T-helper 9 cell (primary cell): ENCODE data around the gene ECI1.
"Not testable (repeated sequence)": the region's sequence is repeated elsewhere in the genome, so short reads cannot be mapped to it uniquely, and the experiment has no call there.

Source experiments
- DNase-seq: peaks from one replicate; pipeline ENCODE4 v3.0.0-alpha.2; 2020

The ECI1 gene

DNA sequence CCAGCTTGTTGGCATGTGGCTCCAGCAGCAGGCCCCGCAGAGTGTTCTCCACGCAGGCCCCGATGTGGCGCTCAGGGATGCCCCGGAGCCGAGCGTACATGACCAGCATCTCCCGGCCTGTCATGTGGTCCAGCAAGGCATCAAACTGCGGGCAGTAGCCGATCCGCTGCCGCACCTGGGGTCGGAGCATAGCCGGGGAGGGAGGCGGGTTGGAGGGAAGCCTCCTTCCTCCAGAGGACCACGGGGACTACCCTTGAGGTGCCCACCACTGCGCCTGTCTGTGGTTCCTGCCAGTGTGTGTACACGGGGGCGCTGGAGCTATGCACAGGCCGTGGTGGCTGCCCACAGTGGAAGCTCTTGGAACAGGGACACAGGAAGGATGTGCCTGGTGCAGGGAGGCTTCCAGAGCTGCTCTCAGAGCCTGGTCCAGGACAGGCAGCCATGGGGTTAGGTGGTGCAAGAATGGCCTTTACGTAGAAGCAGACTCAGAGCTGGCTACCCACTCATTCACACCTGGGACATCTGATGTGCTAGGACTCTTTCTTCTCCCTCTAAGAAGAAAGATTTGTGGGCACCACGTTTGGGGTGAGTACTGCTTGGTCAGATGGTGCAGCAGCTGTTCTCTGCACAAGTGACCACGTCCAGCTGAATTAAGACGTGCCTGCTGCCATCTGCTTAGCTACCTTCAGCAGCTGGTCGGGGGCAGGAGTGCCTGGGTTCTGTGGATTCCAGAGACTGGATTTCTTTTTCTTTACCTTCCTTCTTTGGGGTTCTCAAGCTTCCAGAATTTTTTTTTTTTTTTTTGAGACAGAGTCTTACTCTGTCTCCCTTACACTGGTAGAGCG, 27.8 kb upstream of the ECI1 start:
- no peak for DNase-seq

DNA sequence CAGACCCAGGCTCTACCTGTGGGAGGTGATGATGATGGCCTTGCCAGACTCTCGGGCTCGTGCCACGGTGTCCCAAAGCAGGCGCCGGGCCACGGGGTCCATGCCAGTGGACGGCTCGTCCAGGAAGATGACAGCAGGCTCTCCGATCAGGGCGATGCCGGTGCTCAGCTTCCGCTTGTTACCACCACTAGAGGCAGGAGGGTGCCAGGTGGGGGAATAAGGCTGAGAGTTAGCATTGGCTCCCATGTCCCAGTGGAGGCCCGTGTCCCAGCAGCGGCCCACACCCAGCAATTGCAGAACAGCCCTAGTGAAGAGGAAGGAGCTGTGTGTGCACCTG, 26.9 kb upstream of the ECI1 start:
- DNase-seq: no peak

DNA sequence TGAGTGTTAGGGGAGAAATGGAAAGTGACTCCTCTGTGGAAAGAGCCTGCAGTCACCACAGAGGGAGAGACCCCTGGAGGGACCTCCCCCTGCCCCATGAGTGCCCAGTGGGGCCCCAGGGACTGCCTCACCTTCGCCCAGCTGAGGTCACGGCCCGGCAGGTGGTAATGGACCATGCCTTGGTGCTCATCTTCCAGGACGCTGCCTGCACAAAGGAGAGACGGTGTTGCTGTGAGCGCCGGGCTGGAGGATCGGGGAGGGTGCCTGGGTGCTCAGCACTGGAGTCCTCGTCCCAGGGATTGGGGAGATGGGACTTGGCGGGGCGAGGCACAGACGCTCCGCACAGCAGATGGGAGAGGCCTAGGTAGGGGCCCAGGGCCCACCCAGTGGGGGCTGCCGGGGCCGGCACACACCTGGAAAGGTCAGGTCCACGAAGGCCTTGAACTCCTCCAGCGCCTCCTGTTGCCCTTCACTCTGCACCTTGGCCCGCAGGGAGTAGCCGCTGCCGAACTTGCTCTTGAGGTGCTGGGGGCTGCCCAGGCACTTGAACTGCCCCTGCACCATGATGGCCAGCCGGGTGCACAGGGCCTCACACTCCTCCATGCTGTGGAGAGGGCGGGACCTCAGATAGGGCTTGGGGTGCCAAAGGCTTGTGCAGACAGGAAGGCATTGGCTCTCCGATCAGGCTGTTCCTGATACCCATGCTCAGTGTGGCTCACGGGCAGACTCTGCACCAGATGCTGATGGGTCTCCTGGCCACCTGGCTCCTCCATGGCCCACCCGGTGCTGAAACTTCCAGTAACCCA, 26.3 kb upstream of the ECI1 start:
- DNase-seq: no peak

DNA sequence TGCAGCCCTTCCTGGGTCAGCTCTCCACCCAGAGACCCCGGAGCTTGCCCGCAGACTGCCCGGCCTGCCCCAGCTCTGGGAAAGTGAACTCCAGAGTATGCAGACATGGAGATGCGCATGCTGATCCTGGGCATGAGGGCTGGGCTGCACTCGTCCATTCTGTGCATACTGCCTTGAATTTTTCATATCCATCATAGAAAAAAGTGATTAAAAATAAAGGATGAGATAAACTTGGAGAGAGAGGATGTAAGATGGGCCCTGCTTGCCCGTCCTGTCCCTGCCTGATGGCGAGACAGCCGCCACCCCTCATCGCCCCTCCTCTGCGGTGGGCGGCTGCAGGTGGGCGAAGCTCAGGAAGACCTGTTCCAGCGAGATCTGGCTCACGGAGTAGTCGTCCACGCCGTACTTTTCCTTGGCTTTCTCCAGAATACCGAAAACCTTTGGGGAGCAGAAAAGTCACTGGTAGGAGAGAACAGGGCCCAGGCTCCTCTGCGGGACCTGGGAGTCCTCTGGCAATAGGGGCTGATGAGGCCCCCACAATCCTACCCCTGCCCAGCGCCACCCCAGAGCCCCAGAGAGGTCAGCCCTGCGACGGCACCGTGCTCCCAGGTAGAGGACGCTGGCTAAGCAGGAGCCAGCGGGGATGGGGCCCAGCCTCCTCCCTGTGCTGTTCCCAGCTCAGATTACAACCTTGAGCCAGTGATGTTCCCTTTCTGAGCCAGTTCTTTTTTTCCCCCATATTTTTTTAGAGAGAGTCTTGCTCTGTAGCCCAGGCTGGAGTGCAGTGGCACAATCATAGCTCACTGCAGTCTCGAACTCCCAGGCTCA, 25.2 kb upstream of the ECI1 start:
- DNase-seq: no peak

DNA sequence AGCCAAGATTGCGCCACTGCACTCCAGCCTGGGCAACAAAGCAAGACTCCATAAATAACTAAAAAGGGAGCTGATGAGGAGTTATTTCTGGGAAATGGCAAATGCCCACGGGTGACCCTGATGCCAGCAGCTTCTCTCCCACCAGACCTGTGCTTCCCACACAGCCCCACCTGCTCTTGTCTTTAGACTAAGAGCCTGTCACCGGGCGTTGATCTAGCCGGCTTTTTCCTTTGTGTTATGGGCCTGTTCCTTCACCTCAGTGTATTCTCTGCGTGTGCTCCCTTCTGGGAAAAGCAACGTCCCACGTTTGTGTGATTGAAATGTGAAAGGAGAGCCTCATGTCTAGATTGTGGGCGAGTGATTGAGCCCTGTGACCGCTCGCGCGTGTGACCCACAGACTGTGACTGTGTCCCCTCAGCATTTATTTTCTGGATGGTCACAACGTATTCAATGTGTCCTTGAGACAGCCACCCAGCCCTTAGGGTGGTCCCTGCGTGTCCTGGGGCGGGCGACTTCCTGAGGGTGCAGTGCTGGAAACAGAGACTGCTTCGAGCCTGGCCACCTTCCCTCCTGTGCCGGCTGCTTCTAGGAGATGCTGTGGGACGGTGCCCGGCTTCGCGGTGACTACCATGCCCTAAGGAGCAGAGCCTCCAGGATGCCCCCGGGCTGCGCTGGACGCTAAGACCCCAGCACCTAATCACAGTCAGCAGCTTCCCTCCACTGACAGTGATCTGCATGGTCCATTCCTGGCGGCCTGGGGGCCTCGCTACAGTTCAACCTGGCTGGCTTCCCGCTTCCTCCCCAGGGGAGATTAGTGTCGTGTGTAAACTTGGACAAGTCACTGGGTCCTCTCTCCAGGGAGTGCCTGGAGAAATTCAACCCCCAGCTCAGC, 24.3 kb upstream of the ECI1 start:
- DNase-seq: no peak

DNA sequence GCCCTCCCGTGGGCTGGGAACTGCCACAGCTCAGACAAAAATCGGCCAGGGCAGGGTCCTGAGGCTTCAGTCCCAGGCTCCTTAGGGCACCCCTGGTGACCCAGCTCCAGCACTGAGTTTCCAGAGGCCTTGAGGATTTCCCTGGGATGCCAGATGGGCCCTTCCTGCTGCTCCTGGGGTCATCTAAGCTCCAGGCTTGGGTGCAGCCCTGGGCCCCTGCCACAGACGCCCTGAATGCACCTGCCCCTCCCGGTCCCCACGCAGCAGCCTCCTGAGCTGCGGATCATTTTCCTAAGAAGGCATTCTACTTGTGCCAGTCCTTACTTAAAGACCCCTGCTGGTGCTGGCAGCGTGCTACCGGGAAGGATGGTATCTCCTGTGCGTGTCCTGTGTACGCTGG, 22.5 kb upstream of the ECI1 start:
- DNase-seq: no peak

DNA sequence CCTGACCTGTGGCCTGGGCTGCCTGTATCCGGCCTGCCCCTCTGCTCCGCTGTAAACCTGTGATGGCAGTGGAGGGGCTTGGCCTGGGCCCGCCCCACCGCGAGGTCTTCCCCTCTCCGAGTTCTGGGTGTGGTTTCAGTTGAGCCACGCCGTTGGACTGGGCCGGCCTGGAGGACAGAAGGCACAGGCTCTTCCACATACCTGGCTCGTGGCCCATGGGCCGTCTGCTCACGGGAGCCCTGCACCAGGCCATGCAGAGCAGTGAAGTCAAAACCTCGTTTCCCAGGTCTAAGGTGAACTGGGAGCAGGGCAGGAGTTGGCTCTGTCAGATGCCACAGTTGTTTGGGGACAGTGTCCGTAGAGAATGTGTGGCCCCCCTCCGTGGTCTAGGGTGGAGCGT, 22.1 kb upstream of the ECI1 start:
- no peak for DNase-seq

DNA sequence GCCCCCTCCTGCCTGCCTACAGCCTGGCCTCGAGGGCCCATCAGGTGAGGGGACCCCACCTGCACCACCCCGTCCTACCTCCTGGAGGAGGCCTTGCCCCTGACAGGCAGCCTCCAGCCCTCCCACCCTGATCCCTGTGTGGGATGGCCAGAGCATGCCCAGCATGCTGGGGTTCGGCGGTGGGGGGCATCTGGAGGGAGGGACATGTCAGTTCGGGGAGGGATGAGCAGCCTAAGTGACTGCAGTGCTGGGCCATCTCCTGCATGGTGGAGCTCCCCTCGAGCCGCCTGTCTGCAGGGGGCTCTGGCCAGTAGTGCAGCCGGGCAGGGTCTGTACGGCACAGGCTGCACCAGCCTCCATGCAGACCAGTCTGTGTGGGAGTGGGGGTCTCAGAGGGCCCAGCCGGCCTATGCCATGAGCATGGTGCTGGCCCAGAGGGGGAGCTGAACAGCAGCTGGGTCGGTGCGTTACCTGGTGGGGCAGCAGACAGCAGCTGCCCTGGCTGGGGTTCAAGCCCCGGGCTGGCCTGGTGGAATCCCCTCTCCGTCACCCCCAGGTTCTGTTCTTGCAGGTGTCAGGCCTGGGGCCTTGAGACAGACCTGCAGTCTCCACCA, 20.6 kb upstream of the ECI1 start:
- DNase-seq: no peak

DNA sequence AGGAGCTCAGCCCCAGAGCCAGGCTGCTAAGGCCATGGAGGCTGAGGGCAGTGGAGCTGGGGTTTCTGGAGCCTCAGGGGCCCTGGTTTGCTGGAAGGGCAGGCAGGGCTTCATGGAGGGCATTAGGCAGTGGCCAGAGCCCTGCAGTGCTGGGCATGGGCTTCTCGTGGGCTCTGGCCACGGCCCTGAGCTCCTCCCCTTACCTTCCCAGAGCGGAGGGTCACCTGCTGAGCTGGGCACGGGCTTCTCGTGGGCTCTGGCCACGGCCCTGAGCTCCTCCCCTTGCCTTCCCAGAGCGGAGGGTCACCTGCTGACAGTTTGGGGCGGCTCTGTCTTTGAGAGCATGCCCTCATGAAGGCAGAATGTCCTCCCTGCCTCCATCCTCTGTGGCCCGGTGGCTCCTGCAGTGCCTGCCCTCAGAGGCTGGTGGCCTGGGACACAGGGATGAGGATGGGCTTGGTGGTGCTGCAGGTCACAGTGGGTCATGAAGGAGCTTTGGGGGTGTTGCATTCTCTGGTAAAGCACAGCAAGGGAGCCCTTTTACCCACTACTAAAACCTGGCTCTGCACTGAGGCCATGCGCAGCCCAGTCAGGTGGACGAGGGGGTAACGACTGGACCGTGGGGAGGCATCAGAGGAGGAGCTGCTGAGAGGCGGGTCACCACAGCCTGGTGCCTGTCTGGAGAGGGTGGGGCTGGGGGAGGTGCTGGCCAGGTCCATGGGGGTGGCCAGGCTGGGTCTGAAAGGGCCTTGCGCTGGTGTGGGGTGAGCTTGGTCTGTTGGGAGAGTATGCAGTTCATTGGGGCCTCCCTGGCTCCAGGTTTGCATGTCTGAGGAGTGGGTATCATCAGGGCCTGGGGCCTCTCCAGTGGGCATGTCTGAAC, 19.4 kb upstream of the ECI1 start:
- DNase-seq: no peak

DNA sequence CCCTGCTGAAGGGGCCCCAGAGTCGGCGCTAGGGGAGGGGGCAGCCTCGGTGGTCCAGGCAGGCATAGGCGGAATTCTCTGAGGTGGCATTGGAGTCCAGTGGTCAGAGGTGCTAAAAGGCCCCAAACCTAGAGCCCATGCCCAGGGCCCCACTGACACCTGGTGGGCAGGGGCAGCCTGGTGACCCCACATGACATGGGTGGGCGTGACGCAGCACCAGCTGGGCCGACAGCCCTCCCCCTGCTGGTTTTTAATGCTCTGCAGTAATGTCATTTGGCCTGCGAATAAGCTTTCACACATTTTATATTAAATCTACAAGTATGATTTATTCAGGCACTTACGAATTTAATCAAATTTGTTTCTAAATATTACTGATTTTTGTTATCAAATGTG, 18.7 kb upstream of the ECI1 start:
- no peak for DNase-seq

DNA sequence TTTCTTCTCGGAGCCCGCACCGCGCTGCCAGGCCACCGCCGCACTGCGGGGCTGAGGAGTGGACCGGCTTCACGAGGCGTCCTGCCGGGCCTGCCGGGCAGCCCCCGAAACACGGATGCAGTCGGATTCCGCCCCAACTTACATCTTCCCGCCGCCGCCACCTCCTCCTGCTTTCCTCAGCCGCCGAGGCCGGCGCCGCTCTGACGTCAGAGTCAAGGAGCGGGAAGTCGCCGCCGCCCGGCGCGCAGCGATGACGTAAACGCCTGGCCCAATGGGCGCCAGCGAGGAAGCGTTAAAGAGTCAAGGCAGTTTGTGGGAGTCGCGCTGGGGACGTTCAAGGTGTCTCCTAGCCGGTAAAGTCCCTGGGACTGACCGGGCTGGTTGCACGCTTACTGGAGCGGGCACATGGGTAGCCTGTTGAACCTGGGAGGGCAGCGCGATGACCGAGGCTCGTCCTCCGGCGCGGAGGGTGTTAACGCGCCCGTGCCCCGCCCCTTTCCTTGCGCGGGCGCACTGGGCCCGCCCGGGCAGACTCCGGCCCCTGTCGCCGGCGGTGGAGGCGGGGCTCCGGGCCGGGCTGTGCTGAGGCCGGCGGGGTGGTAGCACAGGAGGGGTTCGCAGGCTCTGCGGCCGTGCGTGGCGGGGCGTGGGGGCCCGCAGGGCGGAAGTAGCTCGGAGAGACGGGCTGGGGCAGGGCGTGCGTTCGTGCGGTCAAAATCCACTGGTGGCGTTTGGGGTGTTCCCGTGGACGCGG, 16.7 kb upstream of the ECI1 start, which contains the start of gene RNPS1:
Gene RNPS1, minus strand, starts transcription at position 214 of the 754 bp plus-strand sequence. CDS start 3,483 bp downstream, outside the sequence.
- peak; percentile 95 for DNase-seq

DNA sequence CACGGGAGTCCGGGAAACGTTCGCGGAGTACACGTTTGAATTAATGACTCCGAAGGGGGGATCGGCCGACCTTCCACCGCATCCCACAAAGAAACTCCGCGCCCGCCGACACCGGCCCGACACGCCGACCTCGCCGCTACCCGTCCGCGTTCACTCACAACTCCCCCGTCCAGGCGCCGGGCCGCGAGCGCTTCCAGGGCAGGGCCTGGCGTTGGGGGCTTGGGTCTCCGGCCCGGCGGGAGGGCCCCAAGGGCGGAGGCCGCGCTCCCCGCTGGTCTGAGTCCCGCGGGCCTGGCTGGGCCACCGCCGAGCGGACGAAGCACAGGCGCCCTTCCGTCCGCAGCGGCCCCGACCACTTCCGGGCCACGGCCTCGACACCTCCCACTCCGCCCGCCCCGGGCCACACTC, 16.1 kb upstream of the ECI1 start:
- not testable (repeated sequence) for DNase-seq

DNA sequence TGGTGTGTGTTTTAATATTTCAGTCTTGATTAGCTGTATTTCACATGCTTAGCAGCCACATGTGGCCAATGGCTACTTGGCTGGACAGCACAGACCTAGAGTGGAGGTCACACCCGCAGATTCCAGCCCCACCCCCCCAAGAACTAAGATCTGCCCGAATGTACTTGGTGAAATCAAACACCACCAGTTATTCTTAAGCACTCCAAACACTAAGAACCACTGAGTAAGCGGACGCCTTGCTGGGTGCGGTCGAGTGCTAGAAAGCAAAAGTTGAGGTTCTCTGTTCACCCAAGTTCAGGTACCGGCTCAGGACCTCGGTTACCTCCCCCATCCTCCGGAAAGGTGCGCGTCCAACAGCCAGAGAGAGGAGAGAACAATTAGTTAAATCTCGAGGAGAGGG, 15.5 kb upstream of the ECI1 start:
- DNase-seq: not testable (repeated sequence)

DNA sequence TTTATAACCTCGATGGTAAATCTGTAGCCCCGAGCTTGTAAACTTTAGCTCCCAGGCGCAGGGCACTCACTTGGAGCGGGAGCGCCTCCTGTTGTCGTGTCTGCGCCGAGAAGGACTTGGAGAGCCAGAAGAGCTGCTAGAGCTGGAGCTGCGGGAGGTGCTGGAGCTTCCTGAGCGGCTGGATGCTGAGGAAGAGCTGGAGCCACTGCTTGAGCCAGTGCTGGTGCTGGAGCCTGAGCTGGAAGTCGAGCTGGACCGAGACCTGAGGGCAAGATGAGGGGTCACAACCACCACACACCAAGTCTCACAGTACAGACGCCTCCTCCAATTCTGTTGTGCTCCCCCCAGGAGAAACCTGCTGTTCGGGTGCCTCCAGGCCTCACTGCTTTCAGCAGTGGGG, 11.6 kb upstream of the ECI1 start:
- not testable (repeated sequence) for DNase-seq

DNA sequence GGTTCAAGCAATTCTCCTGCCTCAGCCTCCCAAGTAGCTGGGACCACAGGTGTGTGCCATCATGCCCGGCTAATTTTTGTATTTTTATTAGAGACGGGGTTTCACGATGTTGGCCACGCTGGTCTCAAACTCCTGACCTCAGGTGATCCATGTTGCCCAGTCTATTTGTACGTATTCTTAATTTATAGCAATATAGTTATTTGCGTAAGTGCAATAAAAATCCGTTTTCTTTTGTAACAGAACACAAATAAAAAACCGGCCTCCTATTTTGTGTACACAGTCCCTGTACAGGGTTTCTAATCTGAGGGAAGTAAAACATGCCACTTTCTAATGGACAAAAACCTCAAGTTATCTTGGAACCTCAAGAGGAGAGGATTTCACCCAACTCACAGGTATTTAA, 8.9 kb upstream of the ECI1 start:
- no peak for DNase-seq

DNA sequence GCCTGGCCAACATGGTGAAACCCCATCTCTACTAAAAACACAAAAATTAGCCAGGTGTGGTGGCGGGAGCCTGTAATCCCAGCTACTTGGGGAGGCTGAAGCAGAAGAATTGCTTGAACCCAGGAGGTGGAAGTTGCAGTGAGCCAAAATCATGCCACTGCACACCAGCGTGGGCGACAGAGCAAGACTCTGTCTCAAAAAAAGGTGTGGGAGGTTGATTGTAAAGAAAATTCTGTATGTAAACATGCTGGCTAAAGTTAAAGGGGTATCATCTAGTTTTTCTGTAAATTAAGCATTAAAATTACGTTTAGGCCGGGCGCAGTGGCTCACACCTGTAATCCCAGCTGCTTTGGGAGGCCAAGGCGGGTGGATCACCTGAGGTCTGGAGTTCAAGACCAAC, 7.1 kb upstream of the ECI1 start:
- DNase-seq: not testable (repeated sequence)

DNA sequence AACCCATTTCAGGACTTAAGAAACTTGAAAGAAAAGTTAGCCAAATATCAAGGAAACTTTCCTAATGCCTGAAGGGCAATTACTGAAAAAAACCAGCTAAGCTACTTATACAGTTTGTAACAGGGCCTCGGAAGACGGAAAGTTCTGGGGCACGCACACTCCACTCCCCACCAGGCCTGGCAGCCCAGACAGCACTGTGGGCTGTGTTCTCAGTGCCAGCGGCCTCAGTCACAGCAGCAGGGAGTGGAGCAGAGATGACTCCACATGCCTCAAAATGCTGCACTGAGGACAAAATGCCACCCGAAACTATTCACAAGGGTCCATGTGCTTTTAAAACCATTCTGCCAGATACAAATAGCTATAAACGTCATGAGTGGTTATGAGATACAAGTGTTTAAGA, 6.3 kb upstream of the ECI1 start:
- DNase-seq: no peak

DNA sequence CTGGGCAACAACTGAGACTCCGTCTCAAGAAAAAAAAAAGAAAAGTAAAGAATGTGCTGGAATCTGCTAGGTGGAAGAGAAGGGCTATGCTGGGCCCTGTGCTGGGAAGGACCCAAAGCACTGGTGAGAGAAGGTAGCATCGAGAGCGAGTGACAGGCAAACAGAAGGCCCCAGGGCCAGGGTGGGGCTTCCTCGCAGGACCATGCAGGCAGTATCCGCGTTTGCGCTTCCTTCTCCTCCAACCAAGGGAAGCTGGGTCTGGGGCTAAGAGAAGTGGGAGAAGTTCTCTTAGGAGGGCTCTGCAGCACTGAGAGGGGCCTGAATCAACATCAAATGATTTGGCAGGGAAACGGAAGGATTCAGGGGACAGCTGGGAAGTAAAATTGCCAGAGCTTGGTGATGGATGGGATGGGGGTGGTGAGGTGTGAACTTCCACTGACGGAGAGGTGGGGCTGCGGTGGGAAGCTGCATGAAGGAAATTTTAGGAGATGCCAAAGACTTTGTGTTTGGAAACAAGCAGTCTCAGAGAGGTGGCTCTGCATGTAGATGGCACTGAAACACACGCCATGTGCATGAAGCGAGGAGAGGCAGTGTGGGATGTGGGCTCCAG, 5.2 kb upstream of the ECI1 start:
- no peak for DNase-seq

DNA sequence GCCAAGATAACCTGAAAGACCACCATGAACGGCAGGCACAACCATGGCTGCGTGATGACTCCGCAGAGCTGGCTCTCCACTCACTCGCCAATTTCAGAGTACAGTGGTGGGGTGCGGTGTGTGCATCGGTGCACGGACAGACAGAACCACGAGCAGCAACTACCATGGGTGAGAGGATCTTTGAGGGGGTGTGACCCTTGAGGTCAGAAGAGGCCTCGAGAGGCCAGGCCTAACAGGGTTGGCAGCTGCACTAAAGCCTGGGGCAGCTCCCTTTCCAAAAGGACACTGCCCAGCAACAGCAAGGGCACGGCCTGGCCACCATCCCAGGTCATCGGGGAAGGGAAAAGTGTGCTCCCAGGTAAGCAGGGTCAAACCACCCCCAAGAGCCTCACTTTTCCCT, 1.9 kb upstream of the ECI1 start:
- DNase-seq: no peak

DNA sequence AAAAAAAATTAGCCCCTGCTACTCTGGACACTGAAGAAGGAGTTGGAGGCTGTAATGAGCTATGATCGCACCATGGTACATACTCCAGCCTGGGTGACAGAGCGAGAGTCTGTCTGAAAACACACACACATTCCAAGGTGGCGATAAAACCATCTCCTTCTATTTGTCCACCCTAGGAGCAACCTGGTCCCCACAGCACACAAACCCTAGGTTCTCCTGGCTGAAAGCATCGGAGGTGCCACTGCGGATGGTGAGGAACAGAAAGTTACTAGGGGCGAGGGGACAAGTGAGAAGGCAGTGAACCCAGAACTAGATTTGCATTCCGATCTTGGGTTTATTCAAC, 1.4 kb upstream of the ECI1 start:
- DNase-seq: no peak
